ENCODE data around the gene SEMA5B.
A peak's percentile ranks its signal among the peaks of the same experiment; 100 is the strongest.

The SEMA5B gene

GRCh38 chr3:123027292-123028232 lies at the start of gene SEMA5B:
SEMA5B (minus strand) TSS chr3:123027763; CDS start chr3:122961263, 66,500 bp downstream.
- DNase-seq: peak; percentile 60

GRCh38 chr3:123076496-123077418 lies 49.2 kb upstream of the SEMA5B start:
- peak; percentile 37 for DNase-seq

GRCh38 chr3:123076112-123076495 lies 48.5 kb upstream of the SEMA5B start:
- DNase-seq: no peak

GRCh38 chr3:123075359-123075758 lies 47.8 kb upstream of the SEMA5B start:
- DNase-seq: no peak

- DNase-seq: no peak
Observed at GRCh38 chr3:123072564-123072963, 45.0 kb upstream of the SEMA5B start.

- no peak for DNase-seq
Observed at GRCh38 chr3:123072152-123072551, 44.6 kb upstream of the SEMA5B start.

- DNase-seq: no peak
Observed at GRCh38 chr3:123071581-123071980, 44.0 kb upstream of the SEMA5B start.

- DNase-seq: peak; percentile 28
Observed at GRCh38 chr3:123071146-123071545, 43.6 kb upstream of the SEMA5B start.

GRCh38 chr3:123070510-123070909 lies 42.9 kb upstream of the SEMA5B start:
- DNase-seq: no peak

GRCh38 chr3:123068601-123069381 lies 41.2 kb upstream of the SEMA5B start:
- no peak for DNase-seq

- no peak for DNase-seq
Observed at GRCh38 chr3:123067689-123068600, 40.4 kb upstream of the SEMA5B start.

- DNase-seq: peak; percentile 57
Observed at GRCh38 chr3:123066896-123067688, 39.5 kb upstream of the SEMA5B start, which contains the start of gene PDIA5. PDIA5 (plus strand) TSS chr3:123067025; CDS start chr3:123067165, 140 bp downstream.

GRCh38 chr3:123066599-123066895 lies 39.0 kb upstream of the SEMA5B start:
- no peak for DNase-seq

GRCh38 chr3:123064914-123065313 lies 37.4 kb upstream of the SEMA5B start:
- no peak for DNase-seq

- DNase-seq: no peak
Observed at GRCh38 chr3:123064506-123064905, 36.9 kb upstream of the SEMA5B start.

- DNase-seq: no peak
Observed at GRCh38 chr3:123063034-123063433, 35.5 kb upstream of the SEMA5B start.

GRCh38 chr3:123061856-123062255 lies 34.3 kb upstream of the SEMA5B start:
- no peak for DNase-seq

- no peak for DNase-seq
Observed at GRCh38 chr3:123060054-123060453, 32.5 kb upstream of the SEMA5B start.

- DNase-seq: no peak
Observed at GRCh38 chr3:123058505-123058904, 30.9 kb upstream of the SEMA5B start.

- no peak for DNase-seq
Observed at GRCh38 chr3:123055352-123055751, 27.8 kb upstream of the SEMA5B start.

- no peak for DNase-seq
Observed at GRCh38 chr3:123054931-123055330, 27.4 kb upstream of the SEMA5B start.

Measured in NCI-H1694 treated with DMSO at 0.1 percent for 48 hours (cell line).